Ascending aorta (tissue), 2 donors: ENCODE data around the gene PANK4. TPM values are rescaled to one million over a fixed set of nuclear protein-coding genes. Genes with fewer than 3 reads are reported as not detected.

Experiments
- DNase-seq, 2 donors: peaks; one replicate each; pipeline ENCODE4 v3.0.0-alpha.2; 2019; ENCODE audit warnings: low spot score in 2 of 2
- H3K27ac ChIP-seq, 2 donors: fragments of 200-600 bp; sonication (generic); one replicate each; pipeline ENCODE4 v1.5.1; 2016 to 2017; ENCODE audit warnings: mild to moderate bottlenecking in 1 of 2
- H3K27me3 ChIP-seq: fragments of 200-600 bp; sonication (generic); one replicate; pipeline ENCODE4 v1.5.1; 2017
- H3K36me3 ChIP-seq, 2 donors: fragments of 200-600 bp; sonication (generic); one replicate each; pipeline ENCODE4 v1.5.1; 2016
- H3K4me1 ChIP-seq, 2 donors: fragments of 200-600 bp; sonication (generic); one replicate each; pipeline ENCODE4 v1.5.1; 2016 to 2017; ENCODE audit warnings: mild to moderate bottlenecking in 1 of 2
- H3K4me3 ChIP-seq, 2 donors: fragments of 200-600 bp; sonication (generic); one replicate each; pipeline ENCODE4 v1.5.1; 2016 to 2017; ENCODE audit warnings: mild to moderate bottlenecking in 1 of 2
- H3K9me3 ChIP-seq, 2 donors: fragments of 200-600 bp; sonication (generic); one replicate each; pipeline ENCODE4 v1.5.1; 2016
- intact Hi-C: fragments of 100-400 bp; cut with DNase I; formaldehyde crosslinking; loops from one replicate; pipeline ENCODE4 v1.15.1; 2023
- total RNA-seq: library from RNA; depleted of rRNA; stranded (reverse); fragments of >200 nt; gene quantifications from one replicate; pipeline ENCODE4 v1.1.0, GENCODE V29; 2016
- TF ChIP-seq, protein P1 (sequence below), 3 experiments: fragments of 200-600 bp in 2 of 3; fragments of 450-650 bp in 1 of 3; sonication (generic) in 2 of 3; IDR thresholded peaks; one replicate each; pipeline ENCODE4 v1.5.1; 2016 to 2019; ENCODE audit warnings: antibody characterized with exemption in 3 of 3, mild to moderate bottlenecking in 1 of 3, moderate library complexity in 1 of 3

Gene PANK4
- total RNA-seq, 1 donor from 2014 or later = 80.5 TPM

DNA sequence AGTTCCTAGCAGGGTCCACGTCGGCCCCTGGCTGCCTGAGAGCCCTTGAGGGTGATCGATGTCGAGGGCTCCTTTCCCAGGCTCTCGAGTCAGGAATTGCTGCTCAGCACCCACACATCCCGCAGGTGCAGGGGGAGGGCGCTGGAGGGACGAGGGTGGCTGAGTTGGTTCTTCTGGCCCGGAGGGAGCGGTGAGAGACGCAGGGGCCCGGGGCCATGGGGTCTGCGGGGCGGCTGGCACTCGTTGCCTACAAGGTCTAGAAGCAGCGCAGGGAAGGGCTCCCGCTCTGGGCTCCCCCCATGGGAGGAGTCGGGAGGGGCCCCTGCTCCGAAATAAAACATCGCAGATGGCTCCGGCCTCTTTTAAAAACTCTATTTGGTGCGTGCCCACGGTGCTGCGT, 18.2 kb downstream of the PANK4 start:
- Histone ChIP-seq H3K36me3 (peaks cover 56 to 57% of the 10 kb centered on the region in 2 donors), H3K27me3 (peaks cover 9% of the 10 kb centered on the region), H3K4me1 (no peaks in the 10 kb centered on the region), H3K27ac (no peak overlapping the region), H3K9me3 (no peaks in the 10 kb centered on the region), H3K4me3 (no peak overlapping the region)
- TF ChIP-seq, protein P1, sequence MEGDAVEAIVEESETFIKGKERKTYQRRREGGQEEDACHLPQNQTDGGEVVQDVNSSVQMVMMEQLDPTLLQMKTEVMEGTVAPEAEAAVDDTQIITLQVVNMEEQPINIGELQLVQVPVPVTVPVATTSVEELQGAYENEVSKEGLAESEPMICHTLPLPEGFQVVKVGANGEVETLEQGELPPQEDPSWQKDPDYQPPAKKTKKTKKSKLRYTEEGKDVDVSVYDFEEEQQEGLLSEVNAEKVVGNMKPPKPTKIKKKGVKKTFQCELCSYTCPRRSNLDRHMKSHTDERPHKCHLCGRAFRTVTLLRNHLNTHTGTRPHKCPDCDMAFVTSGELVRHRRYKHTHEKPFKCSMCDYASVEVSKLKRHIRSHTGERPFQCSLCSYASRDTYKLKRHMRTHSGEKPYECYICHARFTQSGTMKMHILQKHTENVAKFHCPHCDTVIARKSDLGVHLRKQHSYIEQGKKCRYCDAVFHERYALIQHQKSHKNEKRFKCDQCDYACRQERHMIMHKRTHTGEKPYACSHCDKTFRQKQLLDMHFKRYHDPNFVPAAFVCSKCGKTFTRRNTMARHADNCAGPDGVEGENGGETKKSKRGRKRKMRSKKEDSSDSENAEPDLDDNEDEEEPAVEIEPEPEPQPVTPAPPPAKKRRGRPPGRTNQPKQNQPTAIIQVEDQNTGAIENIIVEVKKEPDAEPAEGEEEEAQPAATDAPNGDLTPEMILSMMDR (IDR thresholded peaks at IDR 0.05) = no peak
- DNase-seq = no peak
- intact Hi-C loops = no loop called here

DNA sequence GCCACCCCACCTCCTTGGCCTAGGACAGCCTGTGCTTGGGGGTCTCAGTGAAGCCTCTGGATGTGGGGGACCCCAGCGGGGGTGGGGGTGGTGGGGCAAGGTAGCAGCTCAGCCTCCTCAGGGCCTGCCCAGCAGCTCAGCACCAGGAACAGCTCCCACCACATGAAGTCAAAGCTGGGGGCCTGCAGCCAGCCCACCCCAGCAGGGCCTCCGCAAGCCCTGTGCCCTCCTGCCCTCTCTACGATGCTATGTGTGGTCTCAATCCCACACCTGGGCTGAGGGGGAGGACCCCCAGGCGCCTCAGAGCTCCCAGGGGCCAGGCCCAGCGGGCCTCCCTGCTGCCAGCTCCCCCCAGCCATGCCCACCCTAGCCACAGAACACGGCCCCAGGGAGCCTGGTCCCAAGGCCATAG, 18.6 kb downstream of the PANK4 start:
- peaks cover 9% of the 10 kb centered on the region for H3K27me3 ChIP-seq
- H3K36me3 ChIP-seq = peaks cover 52% of the 10 kb centered on the region in 2 donors
- no peak overlapping the region for H3K27ac ChIP-seq
- no peak for DNase-seq
- no peaks in the 10 kb centered on the region for H3K4me1 ChIP-seq
- intact Hi-C loops = no loop called here
- TF ChIP-seq, protein P1 (IDR thresholded peaks at IDR 0.05) = no peak
- H3K4me3 ChIP-seq = no peak overlapping the region
- H3K9me3 ChIP-seq = no peaks in the 10 kb centered on the region

DNA sequence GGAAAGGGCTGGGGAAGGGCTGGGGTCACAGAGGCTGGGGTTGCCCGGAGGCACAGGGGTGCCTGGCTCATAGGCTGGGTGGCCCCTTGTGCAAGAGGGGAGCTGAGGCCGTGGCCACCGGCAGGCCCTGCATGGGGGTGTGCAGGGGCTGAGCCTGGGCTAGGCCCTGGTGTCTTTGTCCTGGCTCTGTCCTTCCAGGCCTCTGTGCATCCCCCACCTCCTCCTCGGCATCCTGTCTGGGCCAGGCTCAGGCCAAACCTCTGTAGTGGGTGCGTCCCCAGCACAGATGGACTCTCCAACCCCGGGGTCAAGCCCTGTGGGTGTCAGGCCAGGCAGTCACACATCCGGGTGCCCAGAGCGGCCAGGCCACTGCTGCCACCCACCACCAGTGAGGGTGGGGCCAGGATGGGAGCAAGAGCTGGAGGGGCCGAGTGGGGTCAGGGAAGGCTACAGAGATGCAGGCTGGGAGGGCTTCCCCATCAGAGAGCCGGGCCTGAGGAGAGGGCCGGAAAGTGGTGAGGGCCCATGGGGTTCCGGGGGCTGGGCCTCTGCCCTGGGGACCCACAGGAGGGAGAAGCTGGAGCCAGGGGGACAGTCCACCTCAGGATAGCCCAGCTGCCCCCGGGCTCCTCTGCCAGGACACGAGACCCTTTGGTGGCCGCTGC, 19.4 kb downstream of the PANK4 start:
- Histone ChIP-seq H3K9me3 (no peaks in the 10 kb centered on the region), H3K4me1 (no peaks in the 10 kb centered on the region), H3K27ac (no peak overlapping the region), H3K36me3 (peaks cover 45% of the 10 kb centered on the region in 2 donors), H3K27me3 (peaks cover 9% of the 10 kb centered on the region), H3K4me3 (no peak overlapping the region)
- intact Hi-C loops = no loop called here
- DNase-seq = no peak
- TF ChIP-seq, protein P1 (IDR thresholded peaks at IDR 0.05) = no peak

DNA sequence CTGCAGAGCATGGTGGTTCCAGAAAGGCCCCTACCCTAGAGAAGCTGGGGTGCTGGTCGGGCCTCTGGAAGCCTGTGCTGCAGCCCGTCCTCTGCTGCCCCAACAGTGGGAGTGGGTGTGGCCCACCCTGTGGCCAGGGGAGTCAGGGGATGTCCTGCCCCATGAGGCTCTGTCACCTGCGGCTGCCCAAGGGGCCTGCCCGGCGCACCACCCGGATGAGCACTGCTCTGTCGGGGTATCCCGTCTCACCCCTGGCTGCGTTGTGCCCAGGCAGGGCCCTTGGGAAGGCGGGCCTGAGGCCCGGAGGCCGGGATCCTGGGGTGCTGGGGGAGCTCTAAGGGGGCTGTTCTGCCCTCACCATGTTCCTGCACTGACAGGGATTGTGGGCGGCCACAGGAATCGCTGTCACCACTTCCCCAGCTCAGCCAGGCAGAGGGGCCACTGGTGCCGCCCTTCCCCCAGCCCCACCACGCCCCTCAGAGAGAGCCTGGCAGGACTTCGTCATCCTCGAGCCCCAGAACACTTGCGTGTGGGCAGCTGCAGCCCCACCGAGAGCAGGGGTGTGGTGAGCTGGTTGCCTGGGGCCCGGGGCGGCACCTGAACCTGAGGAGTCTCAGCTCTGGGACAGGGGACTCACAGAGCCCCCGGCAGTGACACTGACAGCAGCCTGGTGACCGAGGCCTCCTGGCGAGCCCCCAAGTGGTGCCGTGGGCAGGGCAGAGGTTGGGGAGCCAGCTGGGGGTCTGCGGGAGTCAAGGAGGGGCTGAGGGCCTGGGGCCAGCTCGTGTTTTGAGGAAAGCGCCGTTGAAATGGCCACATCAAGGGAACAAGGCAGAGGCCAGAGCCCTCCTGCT, 20.2 kb downstream of the PANK4 start:
- DNase-seq = no peak
- H3K4me1 ChIP-seq = no peaks in the 10 kb centered on the region
- intact Hi-C loops = no loop called here
- H3K9me3 ChIP-seq = no peaks in the 10 kb centered on the region
- H3K27me3 ChIP-seq = peaks cover 9% of the 10 kb centered on the region
- H3K27ac ChIP-seq = no peak overlapping the region
- H3K4me3 ChIP-seq = no peak overlapping the region
- TF ChIP-seq, protein P1 (IDR thresholded peaks at IDR 0.05) = no peak
- peaks cover 37% of the 10 kb centered on the region in 2 donors for H3K36me3 ChIP-seq

DNA sequence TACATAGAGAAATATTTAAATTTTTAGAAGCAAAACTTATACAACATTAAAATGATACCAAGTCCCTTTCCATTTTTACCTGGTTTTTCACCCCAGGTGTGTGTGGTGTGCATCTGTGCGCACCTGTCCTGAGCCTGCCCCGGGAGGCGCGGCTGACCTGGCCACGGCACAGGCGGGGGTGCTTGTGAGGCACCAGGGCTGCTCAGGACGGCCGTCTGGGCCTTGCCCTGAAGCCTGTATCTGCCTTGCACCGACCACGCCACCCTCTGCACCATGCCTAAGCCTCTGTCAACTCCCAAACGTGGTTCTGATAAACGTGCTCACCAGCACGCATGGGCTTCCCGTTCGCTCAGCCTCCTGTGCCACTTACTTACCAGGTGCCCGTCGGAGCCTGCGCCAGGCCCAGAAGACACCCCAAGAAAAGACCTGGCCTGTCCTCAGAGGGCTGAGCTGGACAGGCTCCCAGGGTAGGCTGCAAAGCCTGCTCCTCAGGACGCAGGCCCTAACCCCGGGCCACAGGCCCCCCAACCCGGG, 20.9 kb downstream of the PANK4 start:
- intact Hi-C loops = no loop called here
- no peaks in the 10 kb centered on the region for H3K4me1 ChIP-seq
- no peak overlapping the region for H3K27ac ChIP-seq
- no peak for DNase-seq
- TF ChIP-seq, protein P1 (IDR thresholded peaks at IDR 0.05) = no peak
- no peak overlapping the region for H3K4me3 ChIP-seq
- no peaks in the 10 kb centered on the region for H3K9me3 ChIP-seq
- peaks cover 30% of the 10 kb centered on the region in 2 donors for H3K36me3 ChIP-seq
- peaks cover 9% of the 10 kb centered on the region for H3K27me3 ChIP-seq
